GM21723 (cell line): Measurements from ENCODE around the gene GALNT1.

Experiments used
- ATAC-seq: cut with Tn5 transposase; IDR thresholded peaks from one replicate; pipeline ENCODE4 v1.9.1; 2021; ENCODE audit warnings: mild to moderate bottlenecking, moderate library complexity; ENCODE audit not compliant: unreplicated experiment

The GALNT1 gene

DNA sequence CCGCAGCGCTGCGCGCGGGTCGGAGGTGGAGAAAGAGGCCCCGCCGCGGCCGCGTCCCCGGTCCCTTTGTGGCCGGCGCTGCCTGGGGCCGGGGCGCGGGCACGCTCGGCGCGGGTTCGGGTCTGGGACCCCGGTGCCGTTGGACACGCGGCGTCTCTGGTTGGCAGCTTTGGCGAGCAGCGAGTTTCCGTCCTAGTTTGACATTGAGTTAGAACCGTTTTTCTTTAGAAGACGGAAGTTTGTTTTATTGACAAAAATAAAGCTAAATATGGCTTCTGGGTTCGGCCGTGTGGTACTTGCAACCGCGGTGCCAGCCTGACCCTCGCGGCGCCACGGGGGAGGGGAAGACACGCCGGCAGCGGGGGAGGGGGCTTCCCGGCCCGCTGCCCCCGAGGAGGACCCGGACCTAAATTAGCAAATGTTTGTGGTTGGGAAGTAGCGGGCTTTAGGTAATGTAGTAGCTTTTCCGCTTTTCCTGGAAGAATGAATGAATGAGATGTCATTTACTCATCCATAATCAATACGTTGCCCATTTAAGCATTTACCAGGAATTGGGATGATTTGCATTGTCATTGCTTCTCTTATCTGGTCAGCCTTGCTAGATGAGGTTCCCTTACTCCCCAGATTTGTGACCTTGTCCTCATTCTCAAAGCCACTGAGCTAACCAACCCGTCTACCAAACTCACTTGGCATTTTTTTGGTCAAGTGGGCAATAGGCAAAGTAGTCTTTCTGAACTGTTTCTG lies 530 bp downstream of the GALNT1 start:
- ATAC-seq, result no peak

DNA sequence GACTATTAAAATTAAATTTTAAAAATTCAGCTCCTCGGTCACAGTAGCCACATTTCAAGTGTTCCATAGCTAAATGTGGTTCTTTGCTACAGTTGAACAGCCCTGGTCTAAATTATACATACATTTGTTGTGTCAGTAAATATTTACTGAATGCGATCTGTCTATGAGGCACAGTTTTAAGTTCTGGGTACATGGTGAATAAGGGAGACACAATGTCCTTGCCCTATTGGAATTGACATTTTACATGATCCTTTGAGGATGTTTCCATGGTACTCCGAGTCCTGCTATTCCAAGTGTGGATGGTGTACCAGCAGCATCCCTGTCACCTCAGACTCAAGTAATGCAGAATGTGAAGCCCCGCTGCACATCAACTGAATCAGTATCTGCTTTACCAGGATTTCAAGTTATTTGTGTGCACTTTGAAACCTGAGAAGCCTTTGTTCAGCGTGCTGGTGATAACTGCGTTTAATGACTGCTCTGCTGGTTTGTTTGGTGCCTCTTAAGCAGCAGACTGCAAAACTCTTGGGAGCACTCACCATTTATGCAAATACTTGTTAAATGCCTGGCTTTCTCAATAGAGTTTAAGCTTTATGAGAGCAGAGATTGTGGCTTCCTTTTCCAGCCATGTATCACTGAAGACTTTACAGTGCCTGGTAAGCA lies 1.5 kb downstream of the GALNT1 start:
- ATAC-seq, result no peak

DNA sequence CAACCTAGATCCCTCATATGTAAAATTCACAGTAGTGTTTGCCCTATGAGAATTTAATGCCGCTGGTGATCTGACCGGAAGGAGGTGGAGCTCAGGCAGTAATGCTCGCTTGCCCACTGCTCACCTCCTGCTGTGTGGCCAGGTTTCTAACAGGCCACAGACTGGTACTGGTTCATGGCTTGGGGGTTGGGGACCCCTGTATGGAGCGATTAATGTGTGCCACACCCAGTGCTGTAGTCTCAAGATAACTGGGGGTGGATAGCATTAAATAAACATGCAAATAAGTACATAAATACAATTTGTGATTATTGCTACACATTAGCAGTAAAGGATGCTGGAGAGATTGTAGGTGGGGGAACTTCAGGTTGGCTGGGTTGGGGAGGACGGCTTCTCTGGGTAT lies 3.2 kb downstream of the GALNT1 start:
- ATAC-seq, result no peak

GRCh38 chr18:35585608-35586007 lies 4.1 kb downstream of the GALNT1 start:
- ATAC-seq, result no peak

DNA sequence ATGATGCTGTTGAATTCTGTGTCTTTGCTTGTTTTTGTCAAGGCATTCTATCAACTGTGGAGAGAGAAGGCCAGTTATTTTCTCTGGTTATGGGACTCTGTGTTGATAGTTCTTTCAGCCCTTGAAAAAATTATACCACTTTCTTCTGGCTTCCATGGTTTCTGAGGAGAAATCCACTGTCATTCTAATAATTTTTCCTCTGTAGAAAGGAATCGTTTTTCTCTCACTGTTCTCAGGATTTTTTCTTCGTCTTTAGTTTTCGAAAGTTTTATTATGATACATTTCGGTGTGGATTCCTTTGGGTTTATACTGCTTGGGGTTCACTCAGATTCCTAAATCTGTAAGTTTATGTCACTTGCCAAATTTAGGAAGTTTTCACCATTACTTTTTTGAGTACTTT lies 6.6 kb downstream of the GALNT1 start:
- no peak for ATAC-seq

DNA sequence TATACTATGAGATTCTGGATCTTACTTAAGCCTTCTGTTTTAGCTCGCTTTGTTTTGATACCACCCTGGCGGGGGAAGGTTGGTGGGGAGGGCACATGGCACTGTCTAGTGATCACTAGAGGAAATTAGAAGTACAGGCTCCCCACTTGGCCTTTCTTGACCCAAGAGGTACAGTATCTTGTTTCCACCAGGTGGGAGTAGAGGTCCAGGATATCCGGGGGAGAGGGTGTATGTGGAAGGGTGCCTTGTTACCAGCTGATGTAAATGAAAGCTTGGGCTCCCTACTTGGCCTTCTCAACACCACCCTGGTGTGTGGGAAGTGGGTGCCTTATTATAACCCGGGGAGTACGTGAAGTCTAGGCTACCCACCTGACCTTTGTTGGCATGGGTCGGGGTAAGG lies 7.5 kb downstream of the GALNT1 start:
- ATAC-seq, result peak; percentile 39

DNA sequence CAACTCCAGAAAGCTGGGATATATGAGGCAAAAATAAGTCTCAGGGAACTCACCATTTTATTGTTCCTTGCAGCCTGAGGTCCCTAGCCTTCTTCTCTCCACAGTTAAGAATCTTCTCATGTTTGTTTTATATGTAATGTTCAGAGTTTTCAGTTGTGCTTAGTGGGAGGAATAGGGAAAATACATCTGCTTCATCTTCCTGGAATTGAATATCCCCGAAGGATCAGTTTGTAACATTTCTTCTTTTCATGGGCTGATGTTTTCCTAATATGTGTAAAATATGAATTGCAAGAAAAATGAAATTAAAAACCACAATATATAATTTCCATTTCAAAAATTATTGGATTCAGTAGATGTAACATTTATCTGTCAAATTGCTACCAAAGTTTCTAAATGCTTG lies 8.0 kb downstream of the GALNT1 start:
- no peak for ATAC-seq

GRCh38 chr18:35590935-35591334 lies 9.4 kb downstream of the GALNT1 start:
- no peak for ATAC-seq

- peak; percentile 96 for ATAC-seq
Measured at GRCh38 chr18:35592298-35592697, 10.8 kb downstream of the GALNT1 start.

GRCh38 chr18:35593859-35594258 lies 12.3 kb downstream of the GALNT1 start:
- no peak for ATAC-seq

DNA sequence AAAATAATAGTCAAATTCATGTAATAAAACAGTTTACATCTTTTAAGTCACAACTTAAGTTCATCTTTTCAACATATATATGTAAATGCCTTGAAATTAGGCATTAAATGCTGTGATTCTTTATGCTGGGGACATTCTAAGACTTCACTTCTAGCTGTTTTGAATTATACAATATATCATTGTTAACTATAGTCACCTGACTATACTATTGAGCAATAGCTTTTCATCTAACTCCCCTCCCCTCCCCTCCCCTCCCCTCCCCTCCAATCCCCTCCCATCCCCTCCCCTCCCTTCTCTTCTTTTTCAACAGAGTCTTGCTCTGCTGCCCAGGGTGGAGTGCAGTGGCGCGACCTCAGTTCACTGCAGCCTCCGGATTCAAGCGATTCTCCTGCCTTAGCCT lies 16.2 kb downstream of the GALNT1 start:
- ATAC-seq, result no peak

GRCh38 chr18:35602193-35602820 lies 20.8 kb downstream of the GALNT1 start:
- no peak for ATAC-seq

- ATAC-seq, result no peak
Measured at GRCh38 chr18:35603008-35603407, 21.5 kb downstream of the GALNT1 start.

DNA sequence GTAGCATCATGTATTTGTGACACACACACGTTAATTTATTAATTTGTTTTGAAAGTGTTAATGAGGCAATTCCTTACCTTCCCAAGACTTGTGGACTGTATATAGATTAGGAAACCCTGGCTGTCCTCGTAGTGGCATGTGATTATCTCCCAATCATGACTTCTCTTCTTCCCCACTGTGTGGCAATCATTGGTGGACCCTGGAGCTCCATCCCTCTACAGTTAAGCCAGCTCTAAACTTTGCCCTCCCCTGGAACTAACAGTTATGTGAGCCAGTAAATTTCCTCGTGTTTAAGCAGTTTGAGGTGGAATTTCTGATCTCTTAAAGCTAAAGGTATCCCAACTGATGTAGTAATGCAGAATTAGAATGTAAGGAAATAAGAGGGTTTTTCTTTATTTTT lies 22.0 kb downstream of the GALNT1 start:
- no peak for ATAC-seq

DNA sequence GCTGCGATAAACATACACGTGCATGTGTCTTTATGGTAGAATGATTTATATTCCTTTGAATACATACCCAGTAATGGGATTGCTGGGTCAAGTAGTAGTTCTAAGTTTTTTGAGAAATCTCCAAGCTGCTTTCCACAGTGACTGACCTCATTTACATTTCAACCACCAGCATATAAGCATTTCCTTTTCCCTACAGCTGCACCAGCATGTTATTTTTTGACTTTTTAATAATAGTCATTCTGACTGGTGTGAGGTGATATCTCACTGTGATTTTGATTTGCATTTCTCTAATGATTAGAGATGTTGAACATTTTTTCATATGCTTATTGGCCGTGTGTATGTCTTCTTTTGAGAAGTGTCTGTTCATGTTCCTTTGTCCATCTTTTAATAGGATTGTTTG lies 22.8 kb downstream of the GALNT1 start:
- ATAC-seq, result no peak

DNA sequence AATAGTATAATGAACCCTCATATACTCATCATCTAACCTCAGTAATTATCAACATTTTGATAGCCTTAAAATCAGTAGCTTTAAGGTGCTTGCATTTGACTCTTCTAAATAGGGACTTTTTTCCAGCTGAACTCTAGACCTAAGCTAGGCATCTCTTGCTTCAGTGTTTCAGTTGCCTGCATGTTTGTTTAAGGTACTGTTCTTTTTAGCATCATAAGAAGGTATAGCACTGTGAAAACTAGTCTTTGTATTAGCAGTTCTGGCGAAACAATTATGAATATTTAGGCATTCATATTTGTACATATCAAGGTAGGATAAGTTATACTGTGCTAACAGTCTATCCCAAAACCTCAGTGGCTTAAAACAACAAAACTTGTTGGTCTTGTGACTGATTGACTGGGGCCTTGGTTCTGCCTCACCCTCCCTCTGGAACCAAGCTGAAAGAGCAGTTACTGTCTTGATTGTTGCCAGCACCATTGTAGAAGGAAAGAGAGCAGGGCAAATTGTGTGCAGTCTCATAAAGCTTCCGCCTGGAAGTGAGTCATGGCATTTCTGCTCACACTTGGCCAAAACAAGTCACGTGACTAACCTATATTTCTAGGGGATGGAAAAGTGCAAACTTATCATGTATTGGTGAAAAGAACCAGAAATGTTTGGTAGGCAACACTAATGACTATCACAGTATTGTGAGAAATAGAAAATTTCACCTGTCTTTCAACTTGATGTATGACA lies 24.3 kb downstream of the GALNT1 start:
- ATAC-seq, result no peak

GRCh38 chr18:35609236-35609635 lies 27.7 kb downstream of the GALNT1 start:
- no peak for ATAC-seq

DNA sequence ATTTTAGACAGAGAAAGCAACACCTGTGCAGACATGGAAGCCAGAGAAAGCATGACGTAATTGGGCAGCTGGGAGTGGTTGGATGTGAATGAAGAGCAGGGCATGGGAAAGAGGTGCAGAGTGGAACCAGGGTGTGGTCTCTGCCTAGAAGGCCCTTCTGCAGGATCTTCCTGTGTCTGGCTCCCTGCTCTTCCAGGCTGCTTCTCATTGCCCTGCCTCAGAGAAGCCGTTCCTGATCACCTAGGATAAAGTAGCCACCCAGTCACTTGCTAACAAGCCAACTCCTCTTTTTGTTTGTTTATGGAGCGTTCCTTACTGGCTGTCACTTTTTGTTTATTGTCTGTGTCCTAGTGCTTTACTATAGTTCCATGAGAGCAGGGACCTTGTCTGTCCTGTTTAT lies 28.5 kb downstream of the GALNT1 start:
- ATAC-seq, result no peak

- no peak for ATAC-seq
Measured at GRCh38 chr18:35610724-35611123, 29.2 kb downstream of the GALNT1 start.

DNA sequence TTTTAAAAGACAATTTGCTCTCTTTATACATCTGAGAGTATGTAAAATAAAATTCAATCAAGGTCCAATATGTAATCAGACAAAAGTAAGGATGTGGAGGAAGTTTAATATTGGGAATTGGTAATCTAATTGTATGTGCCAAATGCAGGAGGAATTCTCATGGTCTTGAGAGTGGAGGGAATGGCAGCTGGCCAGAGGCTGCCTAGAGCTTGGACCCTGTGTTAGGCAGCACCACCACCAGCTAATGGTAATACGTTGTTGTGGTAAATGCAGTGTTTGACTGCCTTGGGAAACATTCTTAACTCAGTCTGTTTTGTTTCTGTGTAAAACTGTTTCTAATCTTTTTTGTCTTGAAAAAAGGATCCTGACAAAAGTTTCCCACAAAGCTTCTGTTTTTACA lies 30.0 kb downstream of the GALNT1 start:
- ATAC-seq, result no peak

GRCh38 chr18:35616074-35616473 lies 34.5 kb downstream of the GALNT1 start:
- ATAC-seq, result no peak
